ENCODE data around the gene RPLP2.
A peak's percentile ranks its signal among the peaks of the same experiment; 100 is the strongest.

The RPLP2 gene

DNA sequence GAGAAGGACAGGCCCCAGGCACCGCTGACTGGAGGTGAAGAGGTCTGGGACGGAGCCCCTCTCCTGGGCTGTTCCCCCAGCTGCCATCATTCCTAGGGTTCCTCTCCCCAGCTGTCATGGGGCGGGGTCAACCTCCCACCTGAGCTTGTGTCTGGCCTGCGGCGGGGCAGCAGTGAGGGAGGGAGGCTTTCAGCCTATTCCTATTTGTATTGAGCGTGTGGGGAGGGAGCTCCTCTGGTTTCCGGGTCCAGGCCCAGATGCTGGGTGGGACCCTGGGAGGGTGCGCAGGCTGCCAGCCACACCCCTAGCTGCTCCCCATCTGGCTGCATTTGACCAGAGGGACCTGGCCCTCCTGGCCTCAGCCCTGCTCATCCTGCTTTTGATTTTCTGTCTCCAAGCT lies 46.6 kb downstream of the RPLP2 start:
- Histone ChIP-seq H3K27me3 (ENCODE audit: control insufficient read depth in 5 of 5, insufficient read depth in 4 of 5, low read length in 5 of 5) (peaks cover 0 to 2% (median 0%) of the 10 kb centered on the region in 5 donors), H3K9ac (ENCODE audit: low read length in 5 of 5) (peak overlapping the region in 1 of 5 donors; percentile 30), H3K27ac (ENCODE audit: low read depth, low read length) (no peak overlapping the region), H3K36me3 (ENCODE audit: control insufficient read depth in 5 of 5, insufficient read depth in 5 of 5, low read length in 5 of 5) (peaks cover 0 to 42% (median 22%) of the 10 kb centered on the region in 5 donors), H3K4me1 (ENCODE audit: control insufficient read depth in 5 of 5, insufficient read depth in 5 of 5, low read length in 5 of 5) (peaks cover 12 to 62% (median 49%) of the 10 kb centered on the region in 5 donors), H3K4me3 (ENCODE audit: low read depth in 1 of 5, low read length in 5 of 5) (no peak overlapping the region), H3K9me3 (ENCODE audit: control insufficient read depth in 5 of 5, low read length in 5 of 5) (no peaks in the 10 kb centered on the region)

DNA sequence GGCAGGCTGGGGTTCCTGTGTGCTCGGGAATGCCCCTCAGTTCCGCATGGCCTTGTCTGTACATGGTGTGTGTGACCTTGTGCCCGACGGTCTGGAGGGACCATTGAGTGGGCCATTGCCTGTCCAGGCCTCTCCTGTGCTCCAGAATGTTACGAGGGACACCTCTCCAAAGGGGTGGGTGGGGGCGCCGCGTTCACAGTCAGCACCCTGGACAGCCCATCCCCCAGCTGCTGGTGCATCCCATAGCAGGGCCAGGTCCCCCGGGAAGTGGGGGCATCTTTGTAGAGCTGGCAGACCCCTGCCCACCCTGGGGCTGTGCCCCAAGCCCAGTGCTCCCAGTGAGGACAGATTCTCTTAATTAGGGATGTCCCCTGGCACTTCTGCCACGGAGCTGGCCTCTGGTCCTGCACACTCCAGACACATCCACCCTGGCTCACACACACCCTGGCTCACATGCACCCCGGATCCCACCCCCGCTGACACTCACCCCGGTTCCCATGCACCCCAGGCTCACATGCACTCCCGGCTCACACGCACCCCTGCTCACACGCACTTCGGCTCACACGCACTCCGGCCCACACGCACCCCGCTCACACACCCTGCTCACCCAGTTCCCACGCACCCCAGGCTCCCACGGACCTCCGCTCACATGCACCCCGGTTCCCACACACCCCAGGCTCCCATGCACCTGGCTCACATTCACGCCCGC lies 48.4 kb downstream of the RPLP2 start:
- Histone ChIP-seq H3K4me3 (ENCODE audit: low read depth in 1 of 5, low read length in 5 of 5) (no peak overlapping the region), H3K9ac (ENCODE audit: low read length in 5 of 5) (no peak overlapping the region), H3K27me3 (ENCODE audit: control insufficient read depth in 5 of 5, insufficient read depth in 4 of 5, low read length in 5 of 5) (peaks cover 0 to 2% (median 0%) of the 10 kb centered on the region in 5 donors), H3K36me3 (ENCODE audit: control insufficient read depth in 5 of 5, insufficient read depth in 5 of 5, low read length in 5 of 5) (peaks cover 0 to 53% (median 30%) of the 10 kb centered on the region in 5 donors), H3K4me1 (ENCODE audit: control insufficient read depth in 5 of 5, insufficient read depth in 5 of 5, low read length in 5 of 5) (peaks cover 12 to 56% (median 49%) of the 10 kb centered on the region in 5 donors), H3K27ac (ENCODE audit: low read depth, low read length) (no peak overlapping the region), H3K9me3 (ENCODE audit: control insufficient read depth in 5 of 5, low read length in 5 of 5) (no peaks in the 10 kb centered on the region)

DNA sequence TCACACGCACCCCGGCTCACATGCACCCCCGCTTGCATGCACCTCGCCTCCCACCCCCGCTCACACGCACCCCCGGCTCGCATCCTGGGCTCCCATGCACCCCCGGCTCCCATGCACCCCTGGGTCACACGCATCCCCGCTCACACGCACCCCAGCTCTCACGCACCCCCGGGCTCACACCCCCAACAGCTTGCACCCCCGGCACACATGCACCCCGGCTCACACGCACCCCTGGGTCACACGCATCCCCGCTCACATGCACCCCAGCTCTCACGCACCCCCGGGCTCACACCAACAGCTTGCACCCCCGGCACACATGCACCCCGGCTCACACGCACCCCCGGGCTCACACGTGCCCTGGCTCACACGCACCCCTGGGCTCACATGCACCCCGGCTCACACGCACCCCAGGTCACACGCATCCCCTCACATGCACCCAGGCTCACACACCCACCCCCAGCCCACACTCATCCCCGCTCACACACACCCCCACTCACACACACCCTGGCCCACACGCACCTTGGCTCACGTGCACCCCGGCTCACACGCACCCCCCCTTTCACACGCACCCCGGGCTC lies 49.1 kb downstream of the RPLP2 start:
- no peak overlapping the region for H3K27ac ChIP-seq (ENCODE audit: low read depth, low read length)
- peaks cover 0 to 56% (median 36%) of the 10 kb centered on the region in 5 donors for H3K36me3 ChIP-seq (ENCODE audit: control insufficient read depth in 5 of 5, insufficient read depth in 5 of 5, low read length in 5 of 5)
- peaks cover 12 to 56% (median 49%) of the 10 kb centered on the region in 5 donors for H3K4me1 ChIP-seq (ENCODE audit: control insufficient read depth in 5 of 5, insufficient read depth in 5 of 5, low read length in 5 of 5)
- H3K9me3 ChIP-seq (ENCODE audit: control insufficient read depth in 5 of 5, low read length in 5 of 5): no peaks in the 10 kb centered on the region
- no peak overlapping the region for H3K9ac ChIP-seq (ENCODE audit: low read length in 5 of 5)
- H3K27me3 ChIP-seq (ENCODE audit: control insufficient read depth in 5 of 5, insufficient read depth in 4 of 5, low read length in 5 of 5): peaks cover 0 to 2% (median 0%) of the 10 kb centered on the region in 5 donors
- H3K4me3 ChIP-seq (ENCODE audit: low read depth in 1 of 5, low read length in 5 of 5): no peak overlapping the region

DNA sequence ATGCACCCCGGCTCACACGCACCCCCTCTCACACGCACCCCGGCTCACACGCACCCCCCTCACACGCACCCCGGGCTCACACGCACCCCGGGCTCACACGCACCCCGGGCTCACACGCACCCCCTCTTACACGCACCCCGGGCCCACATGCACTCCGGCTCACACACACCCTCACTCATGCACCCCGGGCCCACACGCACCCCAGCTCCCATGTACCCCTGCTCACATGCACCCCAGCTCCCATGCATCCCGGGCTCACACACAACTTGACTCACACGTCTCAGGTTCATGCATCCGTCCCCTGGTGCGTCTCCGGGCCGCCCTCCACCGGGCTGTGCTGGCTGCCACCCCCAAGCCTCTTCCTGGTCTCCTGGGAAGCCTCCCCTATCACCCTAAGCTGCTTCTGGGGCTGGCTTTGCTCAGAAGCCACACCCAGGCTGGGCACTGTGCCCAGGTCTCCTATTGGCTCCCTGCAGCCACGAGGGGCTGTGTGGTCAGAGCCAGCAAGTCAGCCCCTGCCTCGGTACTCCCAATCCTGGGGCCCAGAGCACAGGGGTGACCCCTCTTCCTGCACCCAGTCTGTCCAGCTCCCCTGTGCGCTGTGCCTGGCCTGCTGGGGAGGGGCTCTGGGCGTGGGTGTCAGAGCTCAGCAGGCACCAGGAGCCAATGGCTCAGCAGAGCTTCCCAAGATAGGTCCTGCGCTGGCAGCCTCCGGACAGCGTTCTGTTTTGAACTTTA lies 49.8 kb downstream of the RPLP2 start:
- Histone ChIP-seq H3K27ac (ENCODE audit: low read depth, low read length) (no peak overlapping the region), H3K4me3 (ENCODE audit: low read depth in 1 of 5, low read length in 5 of 5) (peak overlapping the region in 2 of 5 donors; percentile 3 to 14), H3K36me3 (ENCODE audit: control insufficient read depth in 5 of 5, insufficient read depth in 5 of 5, low read length in 5 of 5) (peaks cover 0 to 59% (median 41%) of the 10 kb centered on the region in 5 donors), H3K9me3 (ENCODE audit: control insufficient read depth in 5 of 5, low read length in 5 of 5) (no peaks in the 10 kb centered on the region), H3K27me3 (ENCODE audit: control insufficient read depth in 5 of 5, insufficient read depth in 4 of 5, low read length in 5 of 5) (peaks cover 0 to 2% (median 0%) of the 10 kb centered on the region in 5 donors), H3K9ac (ENCODE audit: low read length in 5 of 5) (peak overlapping the region in 1 of 5 donors; percentile 41), H3K4me1 (ENCODE audit: control insufficient read depth in 5 of 5, insufficient read depth in 5 of 5, low read length in 5 of 5) (peaks cover 12 to 53% (median 46%) of the 10 kb centered on the region in 5 donors)

DNA sequence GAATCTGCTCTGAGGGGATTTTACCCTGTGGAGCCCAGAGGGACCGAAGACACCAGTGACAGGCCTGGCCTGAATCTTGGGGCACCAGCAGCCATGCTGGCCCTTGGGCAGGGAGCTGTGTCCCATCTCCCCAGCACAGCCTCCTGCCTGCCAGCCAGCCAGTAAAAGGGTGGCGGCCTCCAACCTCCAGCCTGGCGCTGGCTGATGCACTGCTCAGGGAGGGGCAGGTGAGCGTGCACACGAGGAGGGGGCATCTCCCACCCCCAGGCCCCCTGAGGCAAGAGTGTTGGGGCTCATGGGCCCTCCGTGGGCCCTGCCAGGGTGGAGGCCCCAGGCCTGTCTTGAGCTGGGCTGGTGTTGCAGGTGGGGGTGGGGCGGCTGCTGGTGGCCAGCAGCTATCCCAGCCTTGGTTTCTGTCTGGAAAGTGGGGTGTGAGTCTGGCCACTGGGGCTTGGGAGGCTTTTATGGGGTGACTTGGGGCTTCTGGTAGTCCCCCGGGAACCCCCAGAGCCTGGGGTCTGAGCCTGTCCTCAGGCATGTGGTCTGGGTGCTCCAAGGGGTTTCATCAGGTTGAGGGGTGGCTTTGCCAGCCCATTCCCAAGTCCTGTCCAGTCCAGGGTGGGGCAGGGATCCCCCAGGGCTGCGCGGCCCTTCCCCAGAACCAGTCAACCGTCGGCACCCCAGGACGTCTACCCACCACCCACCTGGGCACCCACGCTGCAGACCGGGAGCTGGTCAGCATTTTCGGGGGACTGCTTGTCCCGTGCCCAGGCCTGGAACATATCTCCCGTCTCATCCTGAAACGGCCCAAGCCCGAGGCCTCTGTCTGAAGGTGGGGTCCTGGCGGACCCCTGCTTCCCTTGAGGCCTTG lies 50.7 kb downstream of the RPLP2 start:
- peak overlapping the region in 1 of 5 donors; percentile 56 for H3K9ac ChIP-seq (ENCODE audit: low read length in 5 of 5)
- H3K4me3 ChIP-seq (ENCODE audit: low read depth in 1 of 5, low read length in 5 of 5): peak overlapping the region in 2 of 5 donors; percentile 3 to 14
- H3K27me3 ChIP-seq (ENCODE audit: control insufficient read depth in 5 of 5, insufficient read depth in 4 of 5, low read length in 5 of 5): peaks cover 0 to 2% (median 0%) of the 10 kb centered on the region in 5 donors
- H3K9me3 ChIP-seq (ENCODE audit: control insufficient read depth in 5 of 5, low read length in 5 of 5): no peaks in the 10 kb centered on the region
- peaks cover 0 to 59% (median 45%) of the 10 kb centered on the region in 5 donors for H3K36me3 ChIP-seq (ENCODE audit: control insufficient read depth in 5 of 5, insufficient read depth in 5 of 5, low read length in 5 of 5)
- H3K4me1 ChIP-seq (ENCODE audit: control insufficient read depth in 5 of 5, insufficient read depth in 5 of 5, low read length in 5 of 5): peaks cover 12 to 45% (median 41%) of the 10 kb centered on the region in 5 donors
- H3K27ac ChIP-seq (ENCODE audit: low read depth, low read length): no peak overlapping the region

DNA sequence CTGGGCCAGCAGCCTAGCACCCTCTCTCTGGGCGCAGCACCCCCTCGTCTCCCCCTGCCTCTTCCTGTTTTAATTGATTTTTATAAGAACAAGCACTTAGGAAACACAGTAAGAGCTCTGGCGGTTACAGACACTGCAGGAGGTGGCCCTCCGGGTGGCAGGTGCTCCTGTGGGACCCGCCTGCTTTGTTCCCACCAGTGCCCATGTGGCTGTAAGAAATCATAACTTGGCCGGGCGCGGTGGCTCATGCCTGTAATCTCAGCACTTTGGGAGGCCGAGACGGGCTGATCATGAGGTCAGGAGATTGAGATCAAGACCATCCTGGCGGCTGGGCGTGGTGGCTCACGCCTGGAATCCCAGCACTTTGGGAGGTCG lies 51.3 kb downstream of the RPLP2 start:
- Histone ChIP-seq H3K9ac (ENCODE audit: low read length in 5 of 5) (no peak overlapping the region), H3K36me3 (ENCODE audit: control insufficient read depth in 5 of 5, insufficient read depth in 5 of 5, low read length in 5 of 5) (peaks cover 0 to 60% (median 50%) of the 10 kb centered on the region in 5 donors), H3K4me1 (ENCODE audit: control insufficient read depth in 5 of 5, insufficient read depth in 5 of 5, low read length in 5 of 5) (peaks cover 12 to 44% (median 40%) of the 10 kb centered on the region in 5 donors), H3K9me3 (ENCODE audit: control insufficient read depth in 5 of 5, low read length in 5 of 5) (no peaks in the 10 kb centered on the region), H3K27me3 (ENCODE audit: control insufficient read depth in 5 of 5, insufficient read depth in 4 of 5, low read length in 5 of 5) (peaks cover 0 to 2% (median 0%) of the 10 kb centered on the region in 5 donors), H3K4me3 (ENCODE audit: low read depth in 1 of 5, low read length in 5 of 5) (no peak overlapping the region), H3K27ac (ENCODE audit: low read depth, low read length) (no peak overlapping the region)

DNA sequence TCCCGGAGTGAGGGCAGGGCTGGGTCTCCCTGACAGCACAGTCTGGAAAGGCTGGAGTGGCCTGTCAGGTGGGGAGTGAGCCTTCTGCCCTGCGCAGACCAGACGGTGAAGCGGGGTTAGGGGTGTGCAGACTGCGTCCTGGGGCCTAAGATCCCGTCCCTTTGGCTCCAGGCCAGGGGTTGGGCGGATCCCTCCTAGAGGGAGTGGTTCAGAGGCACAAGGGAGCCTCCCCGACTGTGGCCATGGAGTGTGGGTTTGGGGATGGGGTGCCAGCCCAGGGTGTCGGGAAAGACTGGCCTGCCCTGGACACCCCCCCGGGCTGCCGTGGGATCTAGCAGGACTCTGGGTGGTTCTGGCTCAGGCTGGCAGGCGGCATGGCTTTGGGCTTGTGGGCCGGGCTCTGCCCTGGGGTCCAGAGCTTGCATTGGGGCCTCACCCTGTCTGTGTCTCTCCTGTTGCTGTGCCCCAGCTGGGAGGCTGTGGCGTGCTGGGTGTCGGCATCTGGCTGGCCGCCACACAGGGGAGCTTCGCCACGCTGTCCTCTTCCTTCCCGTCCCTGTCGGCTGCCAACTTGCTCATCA lies 52.4 kb downstream of the RPLP2 start:
- Histone ChIP-seq H3K4me1 (ENCODE audit: control insufficient read depth in 5 of 5, insufficient read depth in 5 of 5, low read length in 5 of 5) (peaks cover 9 to 34% (median 29%) of the 10 kb centered on the region in 5 donors), H3K4me3 (ENCODE audit: low read depth in 1 of 5, low read length in 5 of 5) (no peak overlapping the region), H3K9ac (ENCODE audit: low read length in 5 of 5) (no peak overlapping the region), H3K9me3 (ENCODE audit: control insufficient read depth in 5 of 5, low read length in 5 of 5) (no peaks in the 10 kb centered on the region), H3K36me3 (ENCODE audit: control insufficient read depth in 5 of 5, insufficient read depth in 5 of 5, low read length in 5 of 5) (peaks cover 0 to 69% (median 54%) of the 10 kb centered on the region in 5 donors), H3K27ac (ENCODE audit: low read depth, low read length) (no peak overlapping the region), H3K27me3 (ENCODE audit: control insufficient read depth in 5 of 5, insufficient read depth in 4 of 5, low read length in 5 of 5) (peaks cover 0 to 2% (median 0%) of the 10 kb centered on the region in 5 donors)

Measured in subcutaneous abdominal adipose tissue (tissue), 5 donors.